Measurements from ENCODE around the gene PANX1. TPM values are rescaled to one million over a fixed set of nuclear protein-coding genes. Genes with fewer than 3 reads are reported as not detected.

Gene PANX1
- total and polyA plus RNA-seq, 3 experiments from 2014 or later: 12.6 to 20.3 (median 20.0) TPM

GRCh38 chr11:94139416-94139815 lies 10.8 kb downstream of the PANX1 start:
- Mint-ChIP-seq H3K27me3 (no peaks in the 10 kb centered on the region), H3K4me3 (no peak overlapping the region), H3K36me3 (peaks cover 1 to 3% (median 2%) of the 10 kb centered on the region in 3 donors), H3K4me1 (peaks cover 58 to 82% (median 69%) of the 10 kb centered on the region in 3 donors), H3K9me3 (peaks cover 0 to 2% (median 0%) of the 10 kb centered on the region in 5 donors), H3K27ac (no peak overlapping the region)
- Histone ChIP-seq H3K9me3 (ENCODE audit: low read length) (no peaks in the 10 kb centered on the region), H3K27ac (ENCODE audit: low read depth, low read length) (no peak overlapping the region), H3K27me3 (ENCODE audit: insufficient read depth, low read length, poor library complexity, severe bottlenecking) (no peaks in the 10 kb centered on the region), H3K4me1 (ENCODE audit: insufficient read depth, low read length) (peaks cover 4% of the 10 kb centered on the region), H3K36me3 (ENCODE audit: insufficient read depth, low read length) (no peaks in the 10 kb centered on the region), H3K4me3 (ENCODE audit: low read length) (no peak overlapping the region)
- ChIA-PET CTCF (no interaction called here), POLR2A (no interaction called here)
- DNase-seq: no peak

GRCh38 chr11:94140154-94140655 lies 11.6 kb downstream of the PANX1 start:
- ChIA-PET CTCF (no interaction called here), POLR2A (no interaction called here)
- Histone ChIP-seq H3K36me3 (ENCODE audit: insufficient read depth, low read length) (no peaks in the 10 kb centered on the region), H3K9me3 (ENCODE audit: low read length) (no peaks in the 10 kb centered on the region), H3K27ac (ENCODE audit: low read depth, low read length) (no peak overlapping the region), H3K27me3 (ENCODE audit: insufficient read depth, low read length, poor library complexity, severe bottlenecking) (no peaks in the 10 kb centered on the region), H3K4me1 (ENCODE audit: insufficient read depth, low read length) (no peaks in the 10 kb centered on the region), H3K4me3 (ENCODE audit: low read length) (no peak overlapping the region)
- peaks cover 62 to 82% (median 71%) of the 10 kb centered on the region in 3 donors for H3K4me1 Mint-ChIP-seq
- no peak overlapping the region for H3K4me3 Mint-ChIP-seq
- H3K27me3 Mint-ChIP-seq: no peaks in the 10 kb centered on the region
- H3K36me3 Mint-ChIP-seq: peaks cover 1 to 3% (median 2%) of the 10 kb centered on the region in 3 donors
- no peak overlapping the region for H3K27ac Mint-ChIP-seq
- no peak for DNase-seq
- peaks cover 0 to 2% (median 0%) of the 10 kb centered on the region in 5 donors for H3K9me3 Mint-ChIP-seq

GRCh38 chr11:94141511-94142307 lies 13.1 kb downstream of the PANX1 start:
- ChIA-PET POLR2A (no interaction called here), CTCF (no interaction called here)
- H3K27me3 Mint-ChIP-seq: no peaks in the 10 kb centered on the region
- H3K27ac ChIP-seq (ENCODE audit: low read depth, low read length): no peak overlapping the region
- peaks cover 63 to 84% (median 71%) of the 10 kb centered on the region in 3 donors for H3K4me1 Mint-ChIP-seq
- peaks cover 0 to 3% (median 2%) of the 10 kb centered on the region in 3 donors for H3K36me3 Mint-ChIP-seq
- H3K4me3 Mint-ChIP-seq: peak overlapping the region in 1 of 7 donors; percentile 33
- no peaks in the 10 kb centered on the region for H3K9me3 ChIP-seq (ENCODE audit: low read length)
- peaks cover 0 to under 1% (median 0%) of the 10 kb centered on the region in 5 donors for H3K9me3 Mint-ChIP-seq
- H3K4me3 ChIP-seq (ENCODE audit: low read length): no peak overlapping the region
- peak overlapping the region in 2 of 8 donors; percentile 4 to 56 for H3K27ac Mint-ChIP-seq
- no peak for DNase-seq
- no peaks in the 10 kb centered on the region for H3K27me3 ChIP-seq (ENCODE audit: insufficient read depth, low read length, poor library complexity, severe bottlenecking)
- peaks cover 5% of the 10 kb centered on the region for H3K4me1 ChIP-seq (ENCODE audit: insufficient read depth, low read length)
- no peaks in the 10 kb centered on the region for H3K36me3 ChIP-seq (ENCODE audit: insufficient read depth, low read length)

GRCh38 chr11:94142308-94143281 lies 14.0 kb downstream of the PANX1 start:
- no peak overlapping the region for H3K4me3 ChIP-seq (ENCODE audit: low read length)
- no peaks in the 10 kb centered on the region for H3K36me3 ChIP-seq (ENCODE audit: insufficient read depth, low read length)
- ChIA-PET POLR2A (no interaction called here), CTCF (no interaction called here)
- DNase-seq: no peak
- H3K4me1 Mint-ChIP-seq: peaks cover 64 to 90% (median 77%) of the 10 kb centered on the region in 3 donors
- no peaks in the 10 kb centered on the region for H3K27me3 Mint-ChIP-seq
- H3K27ac ChIP-seq (ENCODE audit: low read depth, low read length): no peak overlapping the region
- H3K9me3 Mint-ChIP-seq: no peaks in the 10 kb centered on the region
- H3K36me3 Mint-ChIP-seq: peaks cover 0 to 2% (median 0%) of the 10 kb centered on the region in 3 donors
- no peaks in the 10 kb centered on the region for H3K9me3 ChIP-seq (ENCODE audit: low read length)
- H3K27me3 ChIP-seq (ENCODE audit: insufficient read depth, low read length, poor library complexity, severe bottlenecking): no peaks in the 10 kb centered on the region
- H3K27ac Mint-ChIP-seq: peak overlapping the region in 2 of 8 donors; percentile 44 to 55
- peaks cover 11% of the 10 kb centered on the region for H3K4me1 ChIP-seq (ENCODE audit: insufficient read depth, low read length)
- no peak overlapping the region for H3K4me3 Mint-ChIP-seq

GRCh38 chr11:94144216-94144615 lies 15.6 kb downstream of the PANX1 start:
- no peak for DNase-seq
- H3K36me3 Mint-ChIP-seq: peaks cover 0 to 2% (median 0%) of the 10 kb centered on the region in 3 donors
- H3K27ac Mint-ChIP-seq: peak overlapping the region in 2 of 8 donors; percentile 8 to 43
- Histone ChIP-seq H3K4me3 (ENCODE audit: low read length) (no peak overlapping the region), H3K9me3 (ENCODE audit: low read length) (no peaks in the 10 kb centered on the region), H3K36me3 (ENCODE audit: insufficient read depth, low read length) (no peaks in the 10 kb centered on the region), H3K27me3 (ENCODE audit: insufficient read depth, low read length, poor library complexity, severe bottlenecking) (no peaks in the 10 kb centered on the region), H3K27ac (ENCODE audit: low read depth, low read length) (no peak overlapping the region), H3K4me1 (ENCODE audit: insufficient read depth, low read length) (peaks cover 15% of the 10 kb centered on the region)
- no peaks in the 10 kb centered on the region for H3K27me3 Mint-ChIP-seq
- ChIA-PET POLR2A (interaction anchor here (0.6 kb wide), 1 partner anchor 403 kb away, joined by 3 read pairs; the partner anchor contains the start of genes C11orf54 and TAF1D), CTCF (interaction anchor here (0.9 kb wide), 2 partner anchors 10 to 13 kb away, joined by 3 read pairs; no protein-coding TSS in a partner anchor)
- peaks cover 74 to 95% (median 86%) of the 10 kb centered on the region in 3 donors for H3K4me1 Mint-ChIP-seq
- no peaks in the 10 kb centered on the region for H3K9me3 Mint-ChIP-seq
- H3K4me3 Mint-ChIP-seq: no peak overlapping the region

GRCh38 chr11:94144664-94145063 lies 16.0 kb downstream of the PANX1 start:
- H3K4me3 ChIP-seq (ENCODE audit: low read length): no peak overlapping the region
- H3K9me3 ChIP-seq (ENCODE audit: low read length): no peaks in the 10 kb centered on the region
- peaks cover 0 to 2% (median 0%) of the 10 kb centered on the region in 3 donors for H3K36me3 Mint-ChIP-seq
- no peak overlapping the region for H3K4me3 Mint-ChIP-seq
- peaks cover 15% of the 10 kb centered on the region for H3K4me1 ChIP-seq (ENCODE audit: insufficient read depth, low read length)
- H3K27ac ChIP-seq (ENCODE audit: low read depth, low read length): no peak overlapping the region
- H3K27ac Mint-ChIP-seq: peak overlapping the region in 3 of 8 donors; percentile 8 to 51 (median 19)
- H3K27me3 Mint-ChIP-seq: no peaks in the 10 kb centered on the region
- CTCF ChIA-PET: interaction anchor here (0.9 kb wide), 1 partner anchor 9 kb away, joined by 3 read pairs; no protein-coding TSS in a partner anchor
- DNase-seq: no peak
- H3K9me3 Mint-ChIP-seq: no peaks in the 10 kb centered on the region
- H3K36me3 ChIP-seq (ENCODE audit: insufficient read depth, low read length): no peaks in the 10 kb centered on the region
- H3K27me3 ChIP-seq (ENCODE audit: insufficient read depth, low read length, poor library complexity, severe bottlenecking): no peaks in the 10 kb centered on the region
- POLR2A ChIA-PET: no interaction called here
- H3K4me1 Mint-ChIP-seq: peaks cover 78 to 97% (median 87%) of the 10 kb centered on the region in 3 donors

GRCh38 chr11:94145431-94145830 lies 16.8 kb downstream of the PANX1 start:
- no peaks in the 10 kb centered on the region for H3K9me3 ChIP-seq (ENCODE audit: low read length)
- peaks cover 77 to 97% (median 87%) of the 10 kb centered on the region in 3 donors for H3K4me1 Mint-ChIP-seq

More at GRCh38 chr11:94145431-94145830, 16.8 kb downstream of the PANX1 start:
- Mint-ChIP-seq H3K27me3 (no peaks in the 10 kb centered on the region), H3K36me3 (peaks cover 0 to 2% (median 0%) of the 10 kb centered on the region in 3 donors), H3K27ac (peak overlapping the region in 3 of 8 donors; percentile 15 to 45 (median 36)), H3K9me3 (no peaks in the 10 kb centered on the region), H3K4me3 (no peak overlapping the region)
- Histone ChIP-seq H3K4me3 (ENCODE audit: low read length) (no peak overlapping the region), H3K36me3 (ENCODE audit: insufficient read depth, low read length) (no peaks in the 10 kb centered on the region), H3K27ac (ENCODE audit: low read depth, low read length) (no peak overlapping the region), H3K4me1 (ENCODE audit: insufficient read depth, low read length) (peaks cover 15% of the 10 kb centered on the region), H3K27me3 (ENCODE audit: insufficient read depth, low read length, poor library complexity, severe bottlenecking) (no peaks in the 10 kb centered on the region)
- no peak for DNase-seq
- ChIA-PET CTCF (no interaction called here), POLR2A (no interaction called here)
